ENCODE data around the gene FAM81A.

DNA sequence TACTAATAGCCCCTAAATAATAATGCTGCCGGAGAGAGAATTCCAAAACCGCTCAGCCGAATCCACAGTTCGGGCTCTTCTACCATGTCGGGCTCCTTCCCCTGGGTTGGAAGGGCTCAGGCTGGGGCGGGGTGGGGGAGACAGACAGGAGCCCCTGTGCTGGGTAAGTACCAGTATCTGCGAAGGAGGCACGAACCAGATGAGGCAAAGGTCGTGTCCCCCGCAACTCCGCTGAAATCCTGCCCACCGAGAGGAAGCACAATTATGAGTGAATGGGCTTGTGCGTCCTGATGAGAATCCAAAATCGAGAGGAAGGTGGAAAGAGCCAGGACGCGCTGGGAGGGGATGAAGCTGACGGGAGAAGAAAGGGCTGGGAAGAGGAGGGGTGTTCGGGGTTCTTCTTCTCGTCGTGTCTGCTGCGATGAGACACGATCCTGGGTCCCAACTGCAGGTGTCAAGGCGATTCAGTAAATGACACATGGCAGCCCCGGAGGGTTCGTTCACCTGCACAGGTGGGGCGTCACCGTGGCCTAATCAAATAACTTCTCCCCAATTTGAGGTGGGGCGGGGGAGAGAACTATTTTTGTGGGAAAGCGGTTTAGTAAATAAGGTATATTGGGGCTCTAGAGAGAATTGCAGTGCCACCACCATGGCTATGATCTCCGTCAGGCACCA is 707 bp upstream of the FAM81A start:
- TF ChIP-seq SPI1 (IDR thresholded peaks at IDR 0.05; ENCODE audit: low read depth, low read length), result no peak
- TF ChIP-seq POLR2A (IDR thresholded peaks at IDR 0.05; ENCODE audit: low read depth, low read length), result no peak
- no peak for TF ChIP-seq TAF1 (IDR thresholded peaks at IDR 0.05; ENCODE audit: low read depth, low read length)
- TF ChIP-seq PAX5 (IDR thresholded peaks at IDR 0.05; ENCODE audit: insufficient read depth, low read length, severe bottlenecking), result no peak
- no peak for TF ChIP-seq POU2F2 (IDR thresholded peaks at IDR 0.05; ENCODE audit: low read depth, low read length)

Data from GM12891 (cell line).